ENCODE results near the gene LGR6. TPM values are rescaled to one million over a fixed set of nuclear protein-coding genes. Genes with fewer than 3 reads are reported as not detected.
A peak's percentile ranks its signal among the peaks of the same experiment; 100 is the strongest.

Gene LGR6
- total RNA-seq, 1 donor from 2014 or later, result 1.4 TPM

GRCh38 chr1:202365092-202365815 lies 171.7 kb downstream of the LGR6 start:
- DNase-seq (ENCODE audit: low spot score) (no peak), ATAC-seq (peak; percentile 68)

- DNase-seq (ENCODE audit: low spot score) (no peak), ATAC-seq (no peak)
Measured at GRCh38 chr1:202367271-202367670, 173.7 kb downstream of the LGR6 start.

Other genes with a start within 250 kb of the LGR6 start
- 1.0 TPM for gene LMOD1, start 247.3 kb upstream of the LGR6 start, total RNA-seq
- 42.0 TPM for gene TIMM17A, start 238.3 kb upstream of the LGR6 start, total RNA-seq
- gene RNPEP, start 211.2 kb upstream of the LGR6 start, total RNA-seq, result 36.3 TPM
- gene ELF3, start 183.2 kb upstream of the LGR6 start, total RNA-seq, result 16.2 TPM
- gene GPR37L1, start 70.9 kb upstream of the LGR6 start, total RNA-seq, result not detected
- 34.6 TPM for gene ARL8A, start 49.1 kb upstream of the LGR6 start, total RNA-seq
- gene PTPN7, start 33.2 kb upstream of the LGR6 start, total RNA-seq, result 0.86 TPM
- 1.1 TPM for gene UBE2T, start 148.1 kb downstream of the LGR6 start, total RNA-seq
- 14.6 TPM for gene PPP1R12B, start 154.9 kb downstream of the LGR6 start, total RNA-seq